ENCODE data around the gene CFL1. TPM values are rescaled to one million over a fixed set of nuclear protein-coding genes. Genes with fewer than 3 reads are reported as not detected.
"Not testable (repeated sequence)": the region's sequence is repeated elsewhere in the genome, so short reads cannot be mapped to it uniquely, and the experiment has no call there.

Gene CFL1
- total RNA-seq, 1 experiment from 2014 or later = 1,911 TPM

DNA sequence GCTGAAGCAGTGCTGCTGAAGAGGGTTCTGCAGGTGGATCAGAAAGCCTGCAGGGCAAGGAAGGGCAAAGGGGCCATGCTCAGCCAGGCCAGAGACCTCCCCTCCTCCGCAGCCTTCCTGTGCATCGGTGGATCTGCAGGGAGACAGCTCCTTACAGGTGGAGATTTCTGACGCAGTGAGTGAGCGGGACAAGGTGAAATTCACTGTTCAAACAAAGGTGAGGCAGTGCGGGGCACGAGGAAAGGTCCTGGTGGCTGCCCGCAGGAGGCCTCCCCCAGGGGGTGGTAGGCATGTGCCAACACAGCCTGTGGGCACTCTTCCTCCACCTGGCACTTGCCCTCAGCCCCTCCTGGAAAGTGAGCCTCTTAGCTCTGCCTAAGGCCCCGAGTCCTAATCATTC, 8.6 kb downstream of the CFL1 start:
- Histone ChIP-seq H3K27me3 (ENCODE audit: control insufficient read depth, insufficient read depth, low read length) (no peaks in the 10 kb centered on the region), H3K27ac (ENCODE audit: low read length) (no peak overlapping the region), H3K4me1 (ENCODE audit: control insufficient read depth, insufficient read depth, low read length) (peaks cover 16% of the 10 kb centered on the region), H3K36me3 (ENCODE audit: control insufficient read depth, insufficient read depth, low read length) (peaks cover 6% of the 10 kb centered on the region), H3K4me3 (ENCODE audit: low read depth in 2 of 2, low read length in 2 of 2) (no peak overlapping the region), H3K9me3 (ENCODE audit: control insufficient read depth, insufficient read depth, low read depth, low read length) (no peaks in the 10 kb centered on the region)
- TF ChIP-seq POLR2AphosphoS5 (IDR thresholded peaks at IDR 0.05; ENCODE audit: low read depth, low read length) = no peak
- TF ChIP-seq SIN3A (IDR thresholded peaks at IDR 0.05; ENCODE audit: borderline replicate concordance, insufficient read depth, low read depth, low read length) = no peak
- TF ChIP-seq, protein P1, sequence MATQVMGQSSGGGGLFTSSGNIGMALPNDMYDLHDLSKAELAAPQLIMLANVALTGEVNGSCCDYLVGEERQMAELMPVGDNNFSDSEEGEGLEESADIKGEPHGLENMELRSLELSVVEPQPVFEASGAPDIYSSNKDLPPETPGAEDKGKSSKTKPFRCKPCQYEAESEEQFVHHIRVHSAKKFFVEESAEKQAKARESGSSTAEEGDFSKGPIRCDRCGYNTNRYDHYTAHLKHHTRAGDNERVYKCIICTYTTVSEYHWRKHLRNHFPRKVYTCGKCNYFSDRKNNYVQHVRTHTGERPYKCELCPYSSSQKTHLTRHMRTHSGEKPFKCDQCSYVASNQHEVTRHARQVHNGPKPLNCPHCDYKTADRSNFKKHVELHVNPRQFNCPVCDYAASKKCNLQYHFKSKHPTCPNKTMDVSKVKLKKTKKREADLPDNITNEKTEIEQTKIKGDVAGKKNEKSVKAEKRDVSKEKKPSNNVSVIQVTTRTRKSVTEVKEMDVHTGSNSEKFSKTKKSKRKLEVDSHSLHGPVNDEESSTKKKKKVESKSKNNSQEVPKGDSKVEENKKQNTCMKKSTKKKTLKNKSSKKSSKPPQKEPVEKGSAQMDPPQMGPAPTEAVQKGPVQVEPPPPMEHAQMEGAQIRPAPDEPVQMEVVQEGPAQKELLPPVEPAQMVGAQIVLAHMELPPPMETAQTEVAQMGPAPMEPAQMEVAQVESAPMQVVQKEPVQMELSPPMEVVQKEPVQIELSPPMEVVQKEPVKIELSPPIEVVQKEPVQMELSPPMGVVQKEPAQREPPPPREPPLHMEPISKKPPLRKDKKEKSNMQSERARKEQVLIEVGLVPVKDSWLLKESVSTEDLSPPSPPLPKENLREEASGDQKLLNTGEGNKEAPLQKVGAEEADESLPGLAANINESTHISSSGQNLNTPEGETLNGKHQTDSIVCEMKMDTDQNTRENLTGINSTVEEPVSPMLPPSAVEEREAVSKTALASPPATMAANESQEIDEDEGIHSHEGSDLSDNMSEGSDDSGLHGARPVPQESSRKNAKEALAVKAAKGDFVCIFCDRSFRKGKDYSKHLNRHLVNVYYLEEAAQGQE (IDR thresholded peaks at IDR 0.05; ENCODE audit: insufficient read depth in 1 of 2, low read depth in 2 of 2, low read length in 1 of 2) = no peak
- TF ChIP-seq, protein P2, sequence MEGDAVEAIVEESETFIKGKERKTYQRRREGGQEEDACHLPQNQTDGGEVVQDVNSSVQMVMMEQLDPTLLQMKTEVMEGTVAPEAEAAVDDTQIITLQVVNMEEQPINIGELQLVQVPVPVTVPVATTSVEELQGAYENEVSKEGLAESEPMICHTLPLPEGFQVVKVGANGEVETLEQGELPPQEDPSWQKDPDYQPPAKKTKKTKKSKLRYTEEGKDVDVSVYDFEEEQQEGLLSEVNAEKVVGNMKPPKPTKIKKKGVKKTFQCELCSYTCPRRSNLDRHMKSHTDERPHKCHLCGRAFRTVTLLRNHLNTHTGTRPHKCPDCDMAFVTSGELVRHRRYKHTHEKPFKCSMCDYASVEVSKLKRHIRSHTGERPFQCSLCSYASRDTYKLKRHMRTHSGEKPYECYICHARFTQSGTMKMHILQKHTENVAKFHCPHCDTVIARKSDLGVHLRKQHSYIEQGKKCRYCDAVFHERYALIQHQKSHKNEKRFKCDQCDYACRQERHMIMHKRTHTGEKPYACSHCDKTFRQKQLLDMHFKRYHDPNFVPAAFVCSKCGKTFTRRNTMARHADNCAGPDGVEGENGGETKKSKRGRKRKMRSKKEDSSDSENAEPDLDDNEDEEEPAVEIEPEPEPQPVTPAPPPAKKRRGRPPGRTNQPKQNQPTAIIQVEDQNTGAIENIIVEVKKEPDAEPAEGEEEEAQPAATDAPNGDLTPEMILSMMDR (IDR thresholded peaks at IDR 0.05) = no peak
- intact Hi-C loops (cut with micrococcal nuclease; ENCODE audit: unreplicated experiment) (no loop called here), in situ Hi-C loops (cut with HindIII; ENCODE audit: low pct_unique_long_range_greater_than_20kb, low sequenced_read_pairs) (no loop called here)
- DNase-seq (ENCODE audit: low read depth, low spot score) (no peak), ATAC-seq (no peak)
- no TSS peak for BruUV-seq (replicated peaks)
- POLR2A ChIA-PET = interaction anchor here (1.4 kb wide), 1 partner anchor 10 kb away, joined by 3 read pairs; no protein-coding TSS in a partner anchor
- CTCF ChIA-PET = interaction anchor here (0.6 kb wide), 1 partner anchor 11 kb away, joined by 3 read pairs; the partner anchor contains the start of gene MUS81

DNA sequence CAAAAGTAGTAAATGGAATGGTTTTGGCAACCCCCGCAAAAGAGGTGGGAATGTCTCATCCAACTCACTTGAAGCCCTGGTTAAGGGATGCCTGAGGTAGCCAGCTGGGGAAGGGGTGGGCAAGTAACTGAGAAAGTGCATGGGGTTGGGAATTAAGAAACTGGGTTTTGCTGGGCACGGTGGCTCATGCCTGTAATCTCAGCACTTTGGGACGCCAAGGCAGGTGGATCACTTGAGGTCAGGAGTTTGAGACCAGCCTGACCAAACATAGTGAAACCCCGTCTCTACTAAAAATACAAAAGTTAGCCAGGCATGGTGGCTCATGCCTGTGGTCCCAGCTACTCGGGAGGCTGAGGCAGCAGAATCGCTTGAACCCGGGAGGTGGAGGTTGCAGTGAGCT, 9.3 kb downstream of the CFL1 start:
- CTCF ChIA-PET; H3K9me3 ChIP-seq (ENCODE audit: control insufficient read depth, insufficient read depth, low read depth, low read length); ATAC-seq; in situ Hi-C loops (cut with HindIII; ENCODE audit: low pct_unique_long_range_greater_than_20kb, low sequenced_read_pairs); H3K36me3 ChIP-seq (ENCODE audit: control insufficient read depth, insufficient read depth, low read length); H3K4me3 ChIP-seq (ENCODE audit: low read depth in 2 of 2, low read length in 2 of 2); H3K27me3 ChIP-seq (ENCODE audit: control insufficient read depth, insufficient read depth, low read length); DNase-seq (ENCODE audit: low read depth, low spot score); H3K27ac ChIP-seq (ENCODE audit: low read length); H3K4me1 ChIP-seq (ENCODE audit: control insufficient read depth, insufficient read depth, low read length); intact Hi-C loops (cut with micrococcal nuclease; ENCODE audit: unreplicated experiment); BruUV-seq (replicated peaks): not testable (repeated sequence)
- POLR2A ChIA-PET = interaction anchor here (0.6 kb wide), 3 partner anchors 104 to 310 kb away, joined by 3 to 5 read pairs (median 4); no protein-coding TSS in a partner anchor

DNA sequence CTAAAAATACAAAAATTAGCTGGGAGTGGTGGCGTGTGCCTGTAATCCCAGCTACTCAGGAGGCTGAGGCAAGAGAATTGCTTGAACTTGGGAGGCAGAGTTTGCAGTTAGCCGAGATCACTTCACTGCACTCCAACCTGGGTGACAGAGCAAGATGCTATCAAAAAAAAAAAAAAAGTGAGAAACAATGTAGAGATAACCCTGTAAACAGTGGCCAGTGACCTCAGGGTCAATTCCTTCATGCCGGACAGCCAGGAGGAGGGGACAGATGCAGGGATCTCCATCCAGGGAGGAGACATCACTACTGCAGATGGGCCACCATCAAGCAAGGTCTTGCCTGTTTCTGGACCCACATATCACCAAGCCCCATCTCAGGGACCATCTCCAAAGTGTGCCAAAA, 10.2 kb downstream of the CFL1 start:
- H3K9me3 ChIP-seq (ENCODE audit: control insufficient read depth, insufficient read depth, low read depth, low read length) = no peaks in the 10 kb centered on the region
- H3K4me1 ChIP-seq (ENCODE audit: control insufficient read depth, insufficient read depth, low read length) = peaks cover 4% of the 10 kb centered on the region; the same call in 1 of the 2 replicates
- ATAC-seq = no peak
- POLR2A ChIA-PET = interaction anchor here (0.6 kb wide), 1 partner anchor 153 kb away, joined by 8 read pairs; no protein-coding TSS in a partner anchor
- BruUV-seq (replicated peaks) = no TSS peak
- intact Hi-C loops (cut with micrococcal nuclease; ENCODE audit: unreplicated experiment) = no loop called here
- in situ Hi-C loops (cut with HindIII; ENCODE audit: low pct_unique_long_range_greater_than_20kb, low sequenced_read_pairs) = no loop called here
- TF ChIP-seq, protein P2 (IDR thresholded peaks at IDR 0.05) = no peak
- no peak for TF ChIP-seq SIN3A (IDR thresholded peaks at IDR 0.05; ENCODE audit: borderline replicate concordance, insufficient read depth, low read depth, low read length)
- TF ChIP-seq TCF7L2 (IDR thresholded peaks at IDR 0.05; ENCODE audit: low read depth, low read length) = no peak
- no peak for TF ChIP-seq POLR2AphosphoS5 (IDR thresholded peaks at IDR 0.05; ENCODE audit: low read depth, low read length)
- TF ChIP-seq, protein P1 (IDR thresholded peaks at IDR 0.05; ENCODE audit: insufficient read depth in 1 of 2, low read depth in 2 of 2, low read length in 1 of 2) = no peak
- CTCF ChIA-PET = no interaction called here
- H3K27me3 ChIP-seq (ENCODE audit: control insufficient read depth, insufficient read depth, low read length) = no peaks in the 10 kb centered on the region
- no peaks in the 10 kb centered on the region; the same call in 1 of the 2 replicates for H3K36me3 ChIP-seq (ENCODE audit: control insufficient read depth, insufficient read depth, low read length)
- no peak for DNase-seq (ENCODE audit: low read depth, low spot score)
- no peak overlapping the region for H3K27ac ChIP-seq (ENCODE audit: low read length)
- no peak overlapping the region for H3K4me3 ChIP-seq (ENCODE audit: low read depth in 2 of 2, low read length in 2 of 2)

All from Panc1 (cell line).